GM18526 (cell line): ENCODE results near the gene TPSAB1.

ENCODE experiments used
- POLR2A ChIP-seq: IDR thresholded peaks from 3 replicates; pipeline ENCODE4 v1.6.1; 2011; ENCODE audit not compliant: insufficient read length; ENCODE audit errors: extremely low read depth

TPSAB1 gene

GRCh38 chr16:1265090-1265630, 24.7 kb downstream of the TPSAB1 start:
- TF ChIP-seq POLR2A = no peak

GRCh38 chr16:1265826-1266225, 25.3 kb downstream of the TPSAB1 start:
- no peak for TF ChIP-seq POLR2A

DNA sequence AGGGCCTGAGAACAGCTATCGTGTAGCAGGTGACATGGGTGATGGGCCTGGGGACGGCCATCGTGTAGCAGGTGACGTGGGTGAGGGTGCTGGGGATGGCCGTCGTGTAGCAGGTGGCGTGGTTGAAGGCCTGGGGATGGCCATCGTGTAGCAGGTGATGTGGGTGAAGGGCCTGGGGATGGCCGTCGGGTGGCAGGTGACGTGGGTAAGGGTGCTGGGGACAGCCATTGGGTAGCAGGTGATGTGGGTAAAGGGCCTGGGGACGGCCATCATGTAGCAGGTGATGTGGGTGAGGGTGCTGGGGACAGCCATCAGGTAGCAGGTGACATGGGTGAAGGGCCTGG, 30.8 kb downstream of the TPSAB1 start:
- TF ChIP-seq POLR2A = no peak

DNA sequence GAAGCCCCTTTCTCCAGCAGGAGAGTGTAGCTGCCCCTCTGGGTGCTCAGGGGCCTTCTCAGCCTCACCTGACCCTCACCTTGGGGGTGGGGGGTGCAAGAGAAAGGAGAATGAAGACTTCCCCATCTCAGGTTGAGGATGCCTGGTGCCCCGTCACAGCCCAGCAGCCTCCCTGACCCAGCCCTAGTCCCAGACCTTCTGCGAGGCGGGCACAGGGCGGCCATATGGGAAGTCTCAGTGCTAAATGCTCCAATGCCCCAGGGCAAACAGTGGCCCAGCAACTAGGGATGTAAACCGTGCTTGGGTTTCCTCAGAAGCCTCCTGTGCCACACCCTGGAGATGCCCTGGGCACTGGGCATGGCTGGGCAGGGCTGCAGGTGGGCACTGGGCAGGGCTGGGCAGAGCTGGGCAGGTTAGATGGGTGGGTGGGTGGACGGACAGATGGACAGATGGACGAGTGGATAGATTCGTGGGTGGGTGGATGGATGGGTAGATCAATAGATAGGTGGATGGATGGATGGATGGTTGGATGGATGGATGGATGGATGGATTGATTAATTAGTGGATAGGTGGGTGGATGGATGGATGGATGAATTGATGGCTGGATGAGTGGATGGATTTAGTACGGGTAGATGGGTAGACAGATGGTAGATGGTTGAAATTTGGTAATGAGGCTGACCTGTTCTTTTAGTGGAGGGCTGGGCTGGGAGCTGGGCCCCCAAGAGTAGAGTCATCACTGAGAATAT, 32.1 kb downstream of the TPSAB1 start:
- TF ChIP-seq POLR2A = no peak

DNA sequence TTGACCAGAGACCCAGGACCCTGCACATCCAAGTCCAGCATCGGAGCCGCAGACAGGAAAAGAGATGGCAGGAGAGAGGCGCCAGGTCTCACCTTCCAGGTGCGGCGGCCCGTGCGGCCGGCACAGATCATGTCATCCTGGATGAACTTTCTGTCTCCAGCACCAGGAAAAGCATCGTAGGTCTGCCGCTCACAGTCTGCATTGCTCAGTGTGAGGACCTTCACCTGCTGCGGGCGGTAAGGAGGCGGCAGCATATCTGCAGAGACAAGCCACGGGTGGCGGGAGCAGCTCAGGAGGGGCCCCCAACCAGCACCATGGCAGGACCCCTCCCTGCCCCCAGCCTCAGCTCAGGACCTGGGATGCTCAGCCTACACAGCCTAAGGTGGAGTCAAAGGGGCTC, 33.3 kb downstream of the TPSAB1 start:
- no peak for TF ChIP-seq POLR2A

GRCh38 chr16:1274767-1275166, 34.3 kb downstream of the TPSAB1 start:
- TF ChIP-seq POLR2A = no peak

- no peak for TF ChIP-seq POLR2A
These were observed 35.5 kb downstream of the TPSAB1 start for GRCh38 chr16:1275791-1276579.

DNA sequence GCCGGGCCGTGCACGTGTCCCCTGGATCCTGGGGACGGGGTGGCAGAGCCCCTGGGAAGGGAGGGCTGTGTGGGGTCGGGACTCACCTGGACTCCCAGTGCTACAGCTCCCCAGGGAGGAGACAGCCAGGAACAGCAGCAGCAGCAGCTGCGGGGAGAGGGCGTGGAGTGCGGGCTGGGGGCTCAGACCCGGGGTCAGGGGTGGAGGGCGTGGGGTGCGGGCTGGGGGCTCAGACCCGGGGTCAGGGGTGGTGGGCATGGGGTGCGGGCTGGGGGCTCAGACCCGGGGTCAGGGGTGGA, 36.0 kb downstream of the TPSAB1 start:
- TF ChIP-seq POLR2A = no peak

DNA sequence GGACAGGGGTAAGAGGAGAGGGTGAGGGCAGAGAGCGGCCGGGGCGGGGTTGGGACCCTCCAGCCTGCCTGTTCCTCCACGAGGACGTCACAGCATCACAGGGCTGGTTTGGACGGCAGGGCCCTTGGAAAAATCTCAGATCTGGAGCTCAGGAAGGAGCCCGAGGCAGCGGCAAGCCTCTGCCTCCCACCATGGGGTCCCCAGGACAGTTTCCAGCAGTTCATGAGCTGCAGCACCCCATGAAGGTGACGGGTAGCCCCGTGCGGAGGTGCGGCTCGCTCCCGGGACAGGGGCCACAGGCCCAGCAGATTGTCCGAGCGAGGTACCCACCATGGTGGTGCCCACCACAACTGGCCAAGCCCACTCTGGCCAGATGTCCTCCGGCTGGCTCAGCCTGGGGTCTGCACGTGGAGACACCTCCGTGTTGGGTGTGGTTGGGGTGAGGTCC, 36.7 kb downstream of the TPSAB1 start:
- TF ChIP-seq POLR2A = no peak

GRCh38 chr16:1277617-1278282, 37.2 kb downstream of the TPSAB1 start:
- no peak for TF ChIP-seq POLR2A

DNA sequence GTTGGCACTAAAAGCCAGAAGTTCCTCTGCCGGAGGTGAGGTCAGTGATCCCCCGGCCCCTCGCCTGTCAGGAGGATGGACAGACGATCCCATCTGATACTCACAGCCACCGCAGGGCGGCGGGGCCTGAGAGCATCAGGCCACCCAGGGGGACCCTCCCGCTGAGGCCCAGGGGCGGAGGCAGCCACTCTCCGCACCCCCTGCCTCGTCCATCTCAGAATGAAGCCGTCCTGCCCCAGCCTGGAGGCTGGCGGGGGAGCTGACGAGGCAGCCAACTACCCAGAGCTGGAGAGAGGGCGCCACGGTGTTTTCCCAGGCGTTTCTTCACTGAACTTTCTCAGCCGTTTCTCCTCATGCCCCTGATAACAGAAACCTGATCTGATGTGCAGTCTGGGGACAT, 38.0 kb downstream of the TPSAB1 start:
- TF ChIP-seq POLR2A = no peak

GRCh38 chr16:1279081-1279944, 38.8 kb downstream of the TPSAB1 start:
- no peak for TF ChIP-seq POLR2A

GRCh38 chr16:1279945-1280589, 39.6 kb downstream of the TPSAB1 start:
- TF ChIP-seq POLR2A = no peak

- no peak for TF ChIP-seq POLR2A
These were observed 40.3 kb downstream of the TPSAB1 start for GRCh38 chr16:1280783-1281182.
